K562 (cell line): ENCODE measurements around the gene DSTYK. TPM values are rescaled to one million over a fixed set of nuclear protein-coding genes. Genes with fewer than 3 reads are reported as not detected.
A peak's percentile ranks its signal among the peaks of the same experiment; 100 is the strongest.

Source experiments
- CBX5 ChIP-seq: IDR thresholded peaks from 2 replicates; pipeline ENCODE4 v1.6.1; 2014; ENCODE audit warnings: low read depth, borderline replicate concordance
- DPF2 ChIP-seq: fragments of 450-650 bp; IDR thresholded peaks from 2 replicates; pipeline ENCODE4 v1.6.1; 2016
- ETV1 ChIP-seq: fragments of 450-650 bp; conservative IDR thresholded peaks from 2 replicates; pipeline ENCODE4 v1.6.1; 2016; ENCODE audit warnings: missing genetic modification characterization, control low read depth, low read depth, missing compliant biosample characterization
- FOSL1 ChIP-seq: fragments of 200-800 bp; sonication (Bioruptor generic); conservative IDR thresholded peaks from 2 replicates; pipeline ENCODE4 v1.6.1; 2016; ENCODE audit warnings: missing genetic modification characterization, missing compliant biosample characterization
- FOXM1 ChIP-seq, 2 experiments: fragments of 450-650 bp in 1 of 2; sonication (generic) in 1 of 2; formaldehyde crosslinking in 1 of 2; IDR thresholded peaks; 2 replicates each; pipeline versions ENCODE4 v1.6.1 to v1.9.0; 2017 to 2022; ENCODE audit warnings: low read depth in 2 of 2, mild to moderate bottlenecking in 2 of 2, missing genetic modification reagents in 1 of 2, moderate library complexity in 1 of 2
- MEF2A ChIP-seq: IDR thresholded peaks from 2 replicates; pipeline ENCODE4 v1.6.1; 2011; ENCODE audit warnings: low read depth, mild to moderate bottlenecking, low read length, moderate library complexity; ENCODE audit not compliant: control insufficient read depth
- RB1 ChIP-seq: fragments of 450-650 bp; IDR thresholded peaks from 2 replicates; pipeline ENCODE4 v1.6.1; 2017; ENCODE audit warnings: low read depth, mild to moderate bottlenecking
- RBFOX2 ChIP-seq: fragments of 200-400 bp; formaldehyde crosslinking; IDR thresholded peaks from 2 replicates; pipeline ENCODE4 v1.6.1; 2017; ENCODE audit warnings: low read depth, mild to moderate bottlenecking, low read length, moderate library complexity
- RCOR1 ChIP-seq, 2 experiments: IDR thresholded peaks; 2 replicates each; pipeline ENCODE4 v1.6.1; 2012; ENCODE audit warnings: low read depth in 2 of 2, low read length in 2 of 2, borderline replicate concordance in 1 of 2, improper control_type of control experiment in 1 of 2
- SMAD4 ChIP-seq: fragments of 250-450 bp; sonication (Bioruptor Pico); conservative IDR thresholded peaks from 2 replicates; pipeline ENCODE4 v1.8.0; 2021; ENCODE audit warnings: inconsistent platforms, mild to moderate bottlenecking, moderate library complexity
- SMARCC2 ChIP-seq: fragments of 450-650 bp; IDR thresholded peaks from 2 replicates; pipeline ENCODE4 v1.6.1; 2017; ENCODE audit warnings: antibody characterized with exemption, moderate library complexity, mild to moderate bottlenecking, low read depth
- SNRNP70 ChIP-seq: fragments of 200-400 bp; formaldehyde crosslinking; optimal IDR thresholded peaks from 2 replicates; pipeline ENCODE3; 2017; ENCODE audit warnings: low read depth, low read length
- SOX6 ChIP-seq: fragments of 450-650 bp; IDR thresholded peaks from 2 replicates; pipeline ENCODE4 v1.6.1; 2014; ENCODE audit warnings: mild to moderate bottlenecking
- TAF15 ChIP-seq: fragments of 200-400 bp; formaldehyde crosslinking; IDR thresholded peaks from 2 replicates; pipeline ENCODE4 v1.6.1; 2017; ENCODE audit warnings: mild to moderate bottlenecking, low read depth, low read length, moderate library complexity
- TBL1XR1 ChIP-seq, 2 experiments: IDR thresholded peaks; 2 replicates each; pipeline ENCODE4 v1.6.1; 2012; ENCODE audit warnings: improper control_type of control experiment in 2 of 2, low read length in 2 of 2, mild to moderate bottlenecking in 1 of 2
- TBP ChIP-seq: optimal IDR thresholded peaks from 2 replicates; pipeline ENCODE3; 2011; ENCODE audit warnings: low read depth, low read length, improper control_type of control experiment
- TEAD4 ChIP-seq, 2 experiments: sonication (generic) in 1 of 2; formaldehyde crosslinking in 1 of 2; IDR thresholded peaks; 2 replicates each; pipeline versions ENCODE4 v1.6.1 to v1.8.0; 2012 to 2022; ENCODE audit warnings: borderline replicate concordance in 1 of 2, inconsistent platforms in 1 of 2, low read length in 1 of 2, mild to moderate bottlenecking in 1 of 2, missing genetic modification reagents in 1 of 2
- ZKSCAN3 ChIP-seq: fragments of 250-450 bp; sonication (Bioruptor Pico); IDR thresholded peaks from 2 replicates; pipeline ENCODE4 v1.4.0; 2020
- ZNF212 ChIP-seq: fragments of 450-650 bp; formaldehyde crosslinking; IDR thresholded peaks from 2 replicates; pipeline ENCODE4 v1.4.0; 2020; ENCODE audit warnings: mild to moderate bottlenecking
- ZNF311 ChIP-seq: fragments of 250-450 bp; sonication (Bioruptor Pico); IDR thresholded peaks from 2 replicates; pipeline ENCODE4 v1.4.0; 2020; ENCODE audit warnings: mild to moderate bottlenecking, moderate library complexity
- ZNF75A ChIP-seq: fragments of 450-650 bp; formaldehyde crosslinking; IDR thresholded peaks from 2 replicates; pipeline ENCODE4 v1.4.0; 2020; ENCODE audit warnings: mild to moderate bottlenecking
- polyA plus RNA-seq, 8 experiments: library from polyadenylated mRNA; depleted of rRNA in 4 of 8; stranded (reverse) in 5 of 8; unstranded in 3 of 8; fragments of >200 nt; fragmentation: Nextera tagmentation in 2 of 8; fragmentation: Illumina TruSeq in 1 of 8; extraction: Ambion mirVana in 2 of 8; extraction: Trizol in 1 of 8; gene quantifications; 2 replicates each; pipeline versions ENCODE4 v1.2.1 to v1.2.3, GENCODE V29; 2011 to 2014; ENCODE audit warnings: inconsistent platforms in 1 of 8, missing spikeins in 1 of 8
- total RNA-seq, 7 experiments: library from RNA; depleted of rRNA in 6 of 7; stranded (reverse); fragments of >200 nt in 6 of 7; fragmentation: Illumina TruSeq in 2 of 7; extraction: Trizol in 2 of 7; gene quantifications; 2 replicates each; pipeline versions ENCODE4 v1.2.1 to v1.2.3, GENCODE V29; 2011 to 2021; ENCODE audit warnings: low replicate concordance in 1 of 7
- TF ChIP-seq, protein P1 (sequence below): fragments of 450-650 bp; IDR thresholded peaks from 2 replicates; pipeline ENCODE4 v1.7.1; 2018; ENCODE audit warnings: mild to moderate bottlenecking, low read depth; ENCODE audit not compliant: partially characterized antibody
- TF ChIP-seq, protein P2 (sequence below): fragments of 450-650 bp; formaldehyde crosslinking; IDR thresholded peaks from 2 replicates; pipeline ENCODE4 v1.4.0; 2020; ENCODE audit warnings: mild to moderate bottlenecking, moderate library complexity

The DSTYK gene
- total and polyA plus RNA-seq, 9 of the 15 experiments (the other 6 are each of a cell fraction or from before 2014, with no cell fraction given): 4.2 to 7.1 (median 6.2) TPM

DNA sequence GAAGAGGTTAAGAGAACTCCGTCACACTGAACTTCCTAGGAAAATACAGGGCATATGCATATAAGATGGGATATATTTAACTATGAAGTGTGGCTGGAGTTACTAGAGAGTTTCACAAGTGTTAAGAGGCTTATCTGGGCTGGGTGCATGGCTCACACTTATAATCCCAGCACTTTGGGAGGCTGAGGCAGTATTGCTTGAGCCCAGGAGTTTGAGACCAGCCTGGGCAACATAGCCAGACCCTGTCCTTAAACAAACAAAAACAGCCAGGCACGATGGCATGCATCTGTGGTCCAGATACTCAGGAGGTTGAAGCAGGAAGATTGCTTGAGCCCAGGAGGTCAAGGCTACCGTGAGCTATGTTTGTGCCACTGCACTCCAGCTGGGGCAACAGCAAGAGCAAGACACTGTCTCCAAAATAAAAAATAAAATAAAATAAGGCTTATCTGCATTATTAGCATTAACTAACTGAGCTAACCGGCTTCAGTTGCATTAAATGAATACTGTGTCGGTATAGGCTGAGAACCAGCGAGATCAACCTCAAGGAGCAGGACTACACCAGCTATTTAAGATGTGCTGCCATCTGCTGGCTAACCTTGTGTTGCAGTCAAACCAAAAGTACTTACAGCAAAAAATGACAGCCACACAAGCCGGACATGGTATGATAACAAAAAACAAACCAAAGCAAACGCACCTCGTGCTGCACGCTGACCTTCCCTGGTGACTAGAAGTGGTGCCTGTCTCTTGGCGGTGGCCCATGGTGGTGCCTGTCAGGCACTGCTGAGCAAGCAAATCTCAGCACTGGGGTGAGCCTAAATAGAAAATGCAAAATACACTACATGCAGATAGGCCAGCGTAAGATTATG is 70.0 kb downstream of the DSTYK start (continued):
- TF ChIP-seq RBFOX2 (no peak), RCOR1 (IDR thresholded peaks at IDR 0.05; ENCODE audit: borderline replicate concordance in 1 of 2, low read depth in 2 of 2, low read length in 2 of 2) (peak in 1 of 2 experiments; percentile 33; a peak in 1 of 4 replicates), TAF15 (no peak), SOX6 (0 out of 2 replicates have a peak, but pooled peaks have one; percentile 39), SMAD4 (CRISPR knock-in tag) (no peak; the same call in 1 of the 2 replicates), ZNF75A (CRISPR knock-in tag) (no peak), ETV1 (peak; percentile 59), ZKSCAN3 (CRISPR knock-in tag) (no peak), CBX5 (no peak), DPF2 (no peak), RB1 (peak; percentile 48; the same call in 1 of the 2 replicates), ZNF311 (no peak), FOSL1 (tag) (no peak), FOXM1 (IDR thresholded peaks at IDR 0.05; ENCODE audit: low read depth) (no peak), FOXM1 (CRISPR knock-in tag; IDR thresholded peaks at IDR 0.05; ENCODE audit: low read depth) (no peak), SMARCC2 (no peak), TBL1XR1 (IDR thresholded peaks at IDR 0.05; ENCODE audit: low read length in 2 of 2) (no peak), ZNF212 (CRISPR knock-in tag) (no peak), MEF2A (no peak), TEAD4 (IDR thresholded peaks at IDR 0.05; ENCODE audit: low read length) (0 out of 2 replicates have a peak, but pooled peaks have one; percentile 30), TEAD4 (CRISPR knock-in tag; IDR thresholded peaks at IDR 0.05; ENCODE audit: borderline replicate concordance) (no peak), TBP (peak; percentile 20), SNRNP70 (no peak)
- TF ChIP-seq, protein P1, sequence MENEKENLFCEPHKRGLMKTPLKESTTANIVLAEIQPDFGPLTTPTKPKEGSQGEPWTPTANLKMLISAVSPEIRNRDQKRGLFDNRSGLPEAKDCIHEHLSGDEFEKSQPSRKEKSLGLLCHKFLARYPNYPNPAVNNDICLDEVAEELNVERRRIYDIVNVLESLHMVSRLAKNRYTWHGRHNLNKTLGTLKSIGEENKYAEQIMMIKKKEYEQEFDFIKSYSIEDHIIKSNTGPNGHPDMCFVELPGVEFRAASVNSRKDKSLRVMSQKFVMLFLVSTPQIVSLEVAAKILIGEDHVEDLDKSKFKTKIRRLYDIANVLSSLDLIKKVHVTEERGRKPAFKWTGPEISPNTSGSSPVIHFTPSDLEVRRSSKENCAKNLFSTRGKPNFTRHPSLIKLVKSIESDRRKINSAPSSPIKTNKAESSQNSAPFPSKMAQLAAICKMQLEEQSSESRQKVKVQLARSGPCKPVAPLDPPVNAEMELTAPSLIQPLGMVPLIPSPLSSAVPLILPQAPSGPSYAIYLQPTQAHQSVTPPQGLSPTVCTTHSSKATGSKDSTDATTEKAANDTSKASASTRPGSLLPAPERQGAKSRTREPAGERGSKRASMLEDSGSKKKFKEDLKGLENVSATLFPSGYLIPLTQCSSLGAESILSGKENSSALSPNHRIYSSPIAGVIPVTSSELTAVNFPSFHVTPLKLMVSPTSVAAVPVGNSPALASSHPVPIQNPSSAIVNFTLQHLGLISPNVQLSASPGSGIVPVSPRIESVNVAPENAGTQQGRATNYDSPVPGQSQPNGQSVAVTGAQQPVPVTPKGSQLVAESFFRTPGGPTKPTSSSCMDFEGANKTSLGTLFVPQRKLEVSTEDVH: peak; percentile 51
- TF ChIP-seq, protein P2, sequence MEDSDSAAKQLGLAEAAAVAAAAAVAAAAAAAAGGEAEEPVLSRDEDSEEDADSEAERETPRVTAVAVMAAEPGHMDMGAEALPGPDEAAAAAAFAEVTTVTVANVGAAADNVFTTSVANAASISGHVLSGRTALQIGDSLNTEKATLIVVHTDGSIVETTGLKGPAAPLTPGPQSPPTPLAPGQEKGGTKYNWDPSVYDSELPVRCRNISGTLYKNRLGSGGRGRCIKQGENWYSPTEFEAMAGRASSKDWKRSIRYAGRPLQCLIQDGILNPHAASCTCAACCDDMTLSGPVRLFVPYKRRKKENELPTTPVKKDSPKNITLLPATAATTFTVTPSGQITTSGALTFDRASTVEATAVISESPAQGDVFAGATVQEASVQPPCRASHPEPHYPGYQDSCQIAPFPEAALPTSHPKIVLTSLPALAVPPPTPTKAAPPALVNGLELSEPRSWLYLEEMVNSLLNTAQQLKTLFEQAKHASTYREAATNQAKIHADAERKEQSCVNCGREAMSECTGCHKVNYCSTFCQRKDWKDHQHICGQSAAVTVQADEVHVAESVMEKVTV (CRISPR knock-in tag): 0 out of 2 replicates have a peak, but pooled peaks have one; percentile 22
